ENCODE measurements around the gene ANKRD9. TPM values are rescaled to one million over a fixed set of nuclear protein-coding genes. Genes with fewer than 3 reads are reported as not detected.
"Not testable (repeated sequence)": the region's sequence is repeated elsewhere in the genome, so short reads cannot be mapped to it uniquely, and the experiment has no call there.

The ANKRD9 gene
- total and polyA plus RNA-seq, 9 of the 15 experiments (the other 6 are each of a cell fraction or from before 2014, with no cell fraction given): 0.04 to 32.9 (median 5.3) TPM

GRCh38 chr14:102550927-102551401 is 41.4 kb upstream of the ANKRD9 start (continued):
- TF ChIP-seq ZNF239 (CRISPR knock-in tag; IDR thresholded peaks at IDR 0.05): peak; percentile 88
- peak; percentile 100 for TF ChIP-seq CREB3 (tag; conservative IDR thresholded peaks at IDR 0.05; ENCODE audit: low read depth)
- TF ChIP-seq ZNF395 (CRISPR knock-in tag; IDR thresholded peaks at IDR 0.05): peak; percentile 100
- peak in 1 of 2 experiments; percentile 43; a peak in 2 of 4 replicates for TF ChIP-seq HDAC1 (IDR thresholded peaks at IDR 0.05)
- peak; percentile 97 for TF ChIP-seq SMAD4 (CRISPR knock-in tag; conservative IDR thresholded peaks at IDR 0.05)
- TF ChIP-seq PBX2 (CRISPR knock-in tag; IDR thresholded peaks at IDR 0.05; ENCODE audit: low read depth): not testable (repeated sequence)
- TF ChIP-seq PBX2 (tag; conservative IDR thresholded peaks at IDR 0.05; ENCODE audit: low read depth): peak; percentile 80
- TF ChIP-seq CAMTA2 (CRISPR knock-in tag; conservative IDR thresholded peaks at IDR 0.05): peak; percentile 82; the same call in 1 of the 2 replicates
- peak; percentile 87 for TF ChIP-seq ZNF354B (CRISPR knock-in tag; IDR thresholded peaks at IDR 0.05)
- peak; percentile 41 for TF ChIP-seq ARID1B (IDR thresholded peaks at IDR 0.05)
- TF ChIP-seq NFXL1 (CRISPR knock-in tag; IDR thresholded peaks at IDR 0.05): peak; percentile 94
- TF ChIP-seq ESRRA (IDR thresholded peaks at IDR 0.05; ENCODE audit: borderline replicate concordance, low read depth): peak; percentile 47; the same call in 1 of the 2 replicates
- TF ChIP-seq CSDE1 (IDR thresholded peaks at IDR 0.05): peak in 1 of 2 experiments; percentile 34; a peak in 1 of 4 replicates
- peak; percentile 80; the same call in 1 of the 2 replicates for TF ChIP-seq TSHZ1 (CRISPR knock-in tag; IDR thresholded peaks at IDR 0.05)
- 0 out of 4 replicates have a peak, but pooled peaks of 1 of the 2 experiments have one; percentile 30 for TF ChIP-seq FOXA3 (CRISPR knock-in tag; conservative IDR thresholded peaks at IDR 0.05 in 1 of 2, IDR thresholded peaks at IDR 0.05 in 1 of 2)
- TF ChIP-seq DDX20 (tag; IDR thresholded peaks at IDR 0.05; ENCODE audit: low read depth): peak; percentile 94
- peak; percentile 96 for TF ChIP-seq FOXO4 (CRISPR knock-in tag; IDR thresholded peaks at IDR 0.05)
